ENCODE measurements around the gene FRY. TPM values are rescaled to one million over a fixed set of nuclear protein-coding genes. Genes with fewer than 3 reads are reported as not detected.
"Not testable (repeated sequence)": the region's sequence is repeated elsewhere in the genome, so short reads cannot be mapped to it uniquely, and the experiment has no call there.

FRY gene
- total RNA-seq, 1 donor from 2014 or later, result 13.5 TPM

- intact Hi-C loops (cut with micrococcal nuclease), result no loop called here
Observed at GRCh38 chr13:32039528-32039927, 8.0 kb downstream of the FRY start.

DNA sequence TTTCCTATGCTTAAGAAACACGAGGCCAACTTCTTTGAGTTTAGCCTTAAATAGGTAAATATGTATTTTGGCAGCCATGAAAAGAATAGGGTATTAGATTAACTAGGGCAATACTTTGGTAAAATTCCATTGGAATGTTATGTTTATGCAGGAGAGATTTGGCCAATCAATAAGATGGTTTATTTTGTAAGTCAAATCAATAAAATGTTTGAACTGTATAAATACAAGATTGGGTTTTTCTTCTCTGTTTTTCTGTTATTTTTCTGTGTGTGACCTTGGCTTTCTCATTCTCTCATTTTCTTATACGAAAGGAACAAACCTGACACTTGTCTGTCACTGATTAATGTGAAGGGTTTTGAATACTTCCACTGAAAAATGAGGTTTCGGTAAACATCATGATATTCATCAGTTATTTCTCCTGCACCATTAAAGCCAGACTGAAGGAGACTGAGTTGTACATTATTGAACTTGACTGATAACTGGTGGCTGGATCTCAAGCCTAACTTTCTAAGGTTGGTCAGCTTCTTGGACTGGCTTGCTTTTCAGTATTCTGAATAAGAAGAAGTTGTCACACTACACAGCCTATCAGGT lies 8.6 kb downstream of the FRY start:
- intact Hi-C loops (cut with micrococcal nuclease), result no loop called here

GRCh38 chr13:32040689-32041088 lies 9.1 kb downstream of the FRY start:
- intact Hi-C loops (cut with micrococcal nuclease), result no loop called here

DNA sequence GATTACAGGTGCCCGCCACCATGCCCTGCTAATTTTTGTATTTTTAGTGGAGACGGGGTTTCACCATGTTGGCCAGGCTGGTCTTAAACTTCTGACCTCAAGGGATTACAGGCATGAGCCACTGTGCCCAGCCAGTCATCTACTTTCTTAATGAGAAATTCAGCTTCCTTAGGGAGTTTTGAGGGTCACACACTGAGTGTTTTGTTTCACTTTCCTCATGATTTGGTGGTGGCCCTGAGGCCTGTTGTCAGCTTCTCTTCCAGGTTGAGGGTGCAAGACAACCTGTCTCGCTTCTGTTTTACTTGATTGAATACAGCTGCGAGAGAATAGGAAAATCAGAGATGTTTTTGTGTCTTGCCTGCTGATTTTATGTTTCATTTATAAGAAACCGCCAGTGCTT lies 9.9 kb downstream of the FRY start:
- intact Hi-C loops (cut with micrococcal nuclease), result no loop called here

GRCh38 chr13:32042551-32042950 lies 11.0 kb downstream of the FRY start:
- intact Hi-C loops (cut with micrococcal nuclease), result loop anchor here (1.0 kb wide), 1 partner anchor 11 kb away; the partner anchor contains the start of gene FRY

DNA sequence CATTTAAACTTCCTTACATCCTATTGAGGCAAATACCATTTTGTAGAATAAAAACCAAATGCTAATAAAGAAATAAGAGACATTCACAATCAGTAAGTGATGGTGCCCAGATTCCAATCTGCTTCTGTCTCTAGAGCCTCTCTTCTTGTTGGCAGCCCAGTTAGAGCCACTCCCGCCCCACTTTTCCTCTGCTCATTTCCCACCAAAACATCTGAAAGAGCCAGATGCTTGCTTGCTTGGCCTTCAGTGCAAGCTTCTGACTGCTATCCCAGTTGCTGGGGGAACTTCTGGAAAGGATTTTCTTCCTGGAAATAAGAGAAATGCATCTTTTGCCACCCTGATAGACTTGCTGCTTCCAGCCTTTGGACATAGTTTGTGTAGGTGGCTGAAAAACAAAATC lies 12.9 kb downstream of the FRY start:
- intact Hi-C loops (cut with micrococcal nuclease), result no loop called here

DNA sequence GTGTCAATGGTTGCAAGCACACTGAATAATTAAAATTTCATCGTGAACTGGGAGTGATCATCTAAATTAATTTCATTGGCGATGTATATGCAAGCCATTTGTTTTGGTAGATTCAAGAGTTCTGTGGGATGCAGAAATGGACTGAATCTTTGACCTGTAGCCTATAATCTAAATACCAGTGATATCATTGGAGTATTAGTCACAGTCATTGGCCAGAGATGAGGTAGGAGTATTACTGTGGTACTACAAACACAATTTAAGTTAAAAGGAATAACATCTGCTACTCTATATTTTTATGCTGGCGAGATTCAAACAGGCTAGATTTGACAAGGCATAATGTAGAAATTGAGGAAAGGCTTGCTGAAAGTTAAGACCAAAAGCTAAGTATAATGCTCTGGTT lies 14.0 kb downstream of the FRY start:
- intact Hi-C loops (cut with micrococcal nuclease), result no loop called here

- intact Hi-C loops (cut with micrococcal nuclease), result loop anchor here (1.0 kb wide), 2 partner anchors 10 to 15 kb away; partner anchors contain the start of gene FRY
Observed at GRCh38 chr13:32045982-32046785, 14.6 kb downstream of the FRY start.

- intact Hi-C loops (cut with micrococcal nuclease), result no loop called here
Observed at GRCh38 chr13:32047088-32047487, 15.5 kb downstream of the FRY start.

- intact Hi-C loops (cut with micrococcal nuclease), result no loop called here
Observed at GRCh38 chr13:32047793-32048192, 16.2 kb downstream of the FRY start.

DNA sequence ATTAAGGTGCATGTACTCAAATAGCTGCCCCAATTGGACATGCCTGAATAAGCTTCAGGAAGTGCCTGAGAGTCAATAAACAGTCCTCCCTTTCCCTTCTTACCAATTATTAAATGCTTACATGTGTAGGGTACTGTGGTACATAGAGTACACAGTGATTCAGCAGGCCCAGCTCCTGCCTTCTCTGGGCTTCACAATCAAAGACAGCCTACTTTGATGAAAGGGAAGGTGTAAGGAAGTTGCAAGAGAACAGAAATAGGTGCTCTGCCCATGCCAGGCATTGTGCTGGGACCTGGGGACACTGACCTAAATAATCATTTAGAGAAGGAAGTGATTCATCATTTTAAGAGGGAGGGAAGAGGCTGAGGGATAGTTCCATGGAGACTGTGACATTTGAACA lies 17.2 kb downstream of the FRY start:
- intact Hi-C loops (cut with micrococcal nuclease), result no loop called here

- intact Hi-C loops (cut with micrococcal nuclease), result no loop called here
Observed at GRCh38 chr13:32051156-32051555, 19.6 kb downstream of the FRY start.

GRCh38 chr13:32056316-32056715 lies 24.7 kb downstream of the FRY start:
- intact Hi-C loops (cut with micrococcal nuclease), result no loop called here

GRCh38 chr13:32057325-32057724 lies 25.8 kb downstream of the FRY start:
- intact Hi-C loops (cut with micrococcal nuclease), result not testable (repeated sequence)

DNA sequence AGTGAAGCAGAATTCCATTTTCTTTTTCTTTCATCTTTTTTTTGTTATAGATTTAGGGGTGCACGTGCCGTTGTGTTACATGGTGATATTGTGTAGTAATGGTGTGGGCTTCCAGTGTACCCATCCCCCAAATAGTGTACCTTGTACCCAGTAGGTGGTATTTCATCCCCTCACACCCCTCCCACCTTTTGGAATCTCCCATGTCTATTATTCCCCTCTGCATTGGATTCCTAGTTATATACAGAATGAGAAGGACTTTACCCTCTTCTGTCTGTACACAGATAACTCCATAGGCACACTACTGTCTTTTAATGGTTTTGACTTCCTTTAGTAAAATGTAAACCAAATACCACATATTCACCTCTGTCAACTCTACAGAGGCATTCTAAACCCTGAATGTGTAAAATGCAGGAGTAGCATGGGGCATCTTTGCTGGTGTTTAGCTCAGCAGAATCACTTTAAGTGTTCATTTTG lies 28.0 kb downstream of the FRY start:
- intact Hi-C loops (cut with micrococcal nuclease), result no loop called here

DNA sequence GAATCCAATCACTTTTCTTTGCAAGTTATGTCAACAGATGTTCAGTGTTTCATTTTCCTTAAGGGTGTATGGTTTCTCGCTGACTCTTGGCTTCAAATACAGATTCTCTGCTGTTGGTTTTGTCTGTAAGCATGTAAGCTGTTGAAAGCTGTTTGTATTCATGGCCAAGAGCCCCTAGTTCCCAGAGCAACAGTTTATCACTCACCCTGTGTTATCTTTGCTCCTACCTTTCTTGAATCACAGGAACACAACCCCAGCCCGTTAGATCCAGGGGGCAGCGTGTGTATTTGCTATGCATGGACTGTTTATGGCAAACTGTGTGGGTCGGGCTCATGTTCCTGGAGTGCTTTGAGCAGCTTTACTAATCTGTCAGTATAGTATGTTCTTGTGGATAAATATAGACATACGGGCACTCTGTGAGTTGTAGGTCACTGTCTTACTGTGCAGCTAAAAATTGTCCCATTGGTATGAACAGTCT lies 28.9 kb downstream of the FRY start:
- intact Hi-C loops (cut with micrococcal nuclease), result no loop called here

- intact Hi-C loops (cut with micrococcal nuclease), result no loop called here
Observed at GRCh38 chr13:32063619-32064233, 32.2 kb downstream of the FRY start.

DNA sequence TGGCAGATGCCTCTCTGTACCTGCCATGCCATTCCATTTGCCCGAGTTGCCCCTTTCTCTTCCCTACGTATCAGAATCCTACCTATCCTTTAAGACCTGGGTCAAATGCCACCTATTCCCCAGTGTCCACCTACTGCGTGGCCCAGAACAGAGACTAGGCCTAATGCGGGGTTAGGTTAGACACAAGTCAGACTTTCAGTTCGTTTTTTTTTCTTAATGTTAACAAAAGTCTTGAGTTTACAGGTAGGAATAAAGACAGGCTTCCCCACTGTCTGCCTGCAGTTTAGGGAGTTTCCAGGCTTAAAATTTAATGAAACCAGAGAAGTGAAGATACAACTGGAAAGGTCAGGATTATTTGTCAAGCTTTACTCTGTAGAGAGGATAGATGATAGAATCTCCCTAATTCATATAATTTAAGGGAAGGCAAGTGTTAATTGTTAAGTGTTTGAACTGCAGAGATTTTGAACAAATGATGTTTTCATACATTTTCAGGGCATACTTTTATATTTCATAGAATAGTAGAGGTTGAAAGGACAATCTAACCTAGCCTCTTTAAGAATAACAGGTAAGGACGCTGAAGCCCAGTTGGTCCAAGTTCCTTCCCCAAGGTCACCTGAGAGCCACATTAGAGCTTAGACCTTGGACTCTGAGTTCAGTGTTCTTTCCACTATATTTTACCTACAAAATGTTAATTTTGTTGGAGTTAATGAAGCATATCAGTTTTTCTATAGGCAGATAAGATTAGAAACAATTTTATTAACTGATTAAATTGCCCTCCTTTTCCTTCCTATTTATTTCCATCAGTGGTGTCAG lies 35.8 kb downstream of the FRY start:
- intact Hi-C loops (cut with micrococcal nuclease), result no loop called here

DNA sequence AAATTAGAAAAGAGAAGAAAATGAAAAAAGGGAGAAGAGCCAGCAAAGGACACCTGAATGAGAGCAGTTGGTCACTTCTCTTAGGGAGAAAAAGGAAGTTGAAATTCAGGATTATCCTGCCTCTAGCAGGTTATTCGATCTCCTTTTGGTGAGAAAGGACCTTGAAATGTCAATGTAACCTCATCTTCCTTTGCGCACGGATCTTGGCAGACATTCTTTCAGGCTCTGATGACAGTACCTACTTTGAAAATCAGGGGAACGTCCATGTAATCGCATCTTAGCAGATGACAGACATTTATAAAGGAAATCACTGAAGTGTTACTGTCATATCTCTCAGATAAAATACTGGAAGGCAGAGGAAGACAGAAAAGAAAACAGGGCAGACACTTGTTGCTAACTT lies 36.7 kb downstream of the FRY start:
- intact Hi-C loops (cut with micrococcal nuclease), result no loop called here

GRCh38 chr13:32073180-32073864 lies 41.7 kb downstream of the FRY start:
- intact Hi-C loops (cut with micrococcal nuclease), result no loop called here
